ENCODE results near the gene C12orf42. TPM values are rescaled to one million over a fixed set of nuclear protein-coding genes. Genes with fewer than 3 reads are reported as not detected.

C12orf42 gene
- total RNA-seq, 1 donor from 2014 or later, result not detected

DNA sequence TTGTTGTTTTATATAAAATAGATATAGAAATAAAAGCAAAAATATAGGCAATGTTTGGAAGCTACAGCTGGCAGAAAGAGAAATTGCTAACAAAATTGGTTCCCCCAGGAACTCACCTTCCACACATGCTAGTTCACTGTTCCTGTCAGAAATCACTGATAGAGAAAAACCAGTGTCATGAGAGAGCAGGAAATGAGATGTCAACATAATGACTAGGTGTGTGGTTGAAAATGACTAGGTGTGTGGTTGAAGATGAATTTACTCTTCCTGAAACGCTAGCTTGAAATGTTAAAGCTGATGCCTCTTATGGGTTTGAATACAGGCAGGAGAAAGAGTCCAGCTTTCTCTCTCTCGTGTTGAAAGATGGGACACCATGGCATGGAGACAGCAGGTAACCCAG lies 216.3 kb downstream of the C12orf42 start:
- DNase-seq (ENCODE audit: extremely low spot score, unreplicated experiment), result no peak
- TF ChIP-seq CTCF (IDR thresholded peaks at IDR 0.05), result no peak
- no peak overlapping the region for H3K27ac Mint-ChIP-seq (ENCODE audit: unreplicated experiment)
- H3K27me3 Mint-ChIP-seq (ENCODE audit: unreplicated experiment), result no peaks in the 10 kb centered on the region
- H3K4me3 Mint-ChIP-seq (ENCODE audit: unreplicated experiment), result no peak overlapping the region
- no peaks in the 10 kb centered on the region for H3K9me3 Mint-ChIP-seq (ENCODE audit: unreplicated experiment)
- no peaks in the 10 kb centered on the region for H3K4me1 Mint-ChIP-seq (ENCODE audit: unreplicated experiment)
- H3K36me3 Mint-ChIP-seq (ENCODE audit: unreplicated experiment), result no peaks in the 10 kb centered on the region

- no peak for DNase-seq (ENCODE audit: extremely low spot score, unreplicated experiment)
- Mint-ChIP-seq H3K4me1 (ENCODE audit: unreplicated experiment) (no peaks in the 10 kb centered on the region), H3K9me3 (ENCODE audit: unreplicated experiment) (no peaks in the 10 kb centered on the region), H3K36me3 (ENCODE audit: unreplicated experiment) (no peaks in the 10 kb centered on the region), H3K27ac (ENCODE audit: unreplicated experiment) (no peak overlapping the region), H3K27me3 (ENCODE audit: unreplicated experiment) (no peaks in the 10 kb centered on the region), H3K4me3 (ENCODE audit: unreplicated experiment) (no peak overlapping the region)
- TF ChIP-seq CTCF (IDR thresholded peaks at IDR 0.05), result no peak
Measured at GRCh38 chr12:103278329-103278728, 217.4 kb downstream of the C12orf42 start.

DNA sequence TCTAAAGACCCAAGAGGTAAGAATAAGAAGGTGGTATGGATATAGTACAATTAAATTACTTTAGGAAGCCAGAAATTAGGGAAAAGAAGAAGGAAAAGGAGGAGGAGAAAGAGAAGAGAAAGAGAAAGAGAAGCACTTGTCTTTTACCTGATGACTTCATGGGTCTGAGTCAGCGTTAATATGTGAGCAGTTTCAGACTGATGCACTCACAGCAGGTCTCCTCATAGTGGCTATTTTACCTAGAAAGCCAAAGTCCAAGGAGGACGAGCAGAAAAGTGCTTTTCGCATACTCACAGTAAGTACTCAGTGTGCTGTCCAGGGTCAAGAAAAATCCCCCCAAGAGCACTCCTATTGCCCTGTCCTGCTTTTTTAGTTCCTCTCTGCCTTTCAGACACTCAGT lies 222.1 kb downstream of the C12orf42 start:
- H3K27me3 Mint-ChIP-seq (ENCODE audit: unreplicated experiment), result no peaks in the 10 kb centered on the region
- H3K4me1 Mint-ChIP-seq (ENCODE audit: unreplicated experiment), result no peaks in the 10 kb centered on the region
- H3K9me3 Mint-ChIP-seq (ENCODE audit: unreplicated experiment), result no peaks in the 10 kb centered on the region
- H3K27ac Mint-ChIP-seq (ENCODE audit: unreplicated experiment), result no peak overlapping the region
- no peak for TF ChIP-seq CTCF (IDR thresholded peaks at IDR 0.05)
- H3K4me3 Mint-ChIP-seq (ENCODE audit: unreplicated experiment), result no peak overlapping the region
- no peak for DNase-seq (ENCODE audit: extremely low spot score, unreplicated experiment)
- no peaks in the 10 kb centered on the region for H3K36me3 Mint-ChIP-seq (ENCODE audit: unreplicated experiment)

GRCh38 chr12:103272949-103273348 lies 222.8 kb downstream of the C12orf42 start:
- H3K4me1 Mint-ChIP-seq (ENCODE audit: unreplicated experiment), result no peaks in the 10 kb centered on the region
- no peaks in the 10 kb centered on the region for H3K27me3 Mint-ChIP-seq (ENCODE audit: unreplicated experiment)
- H3K36me3 Mint-ChIP-seq (ENCODE audit: unreplicated experiment), result no peaks in the 10 kb centered on the region
- DNase-seq (ENCODE audit: extremely low spot score, unreplicated experiment), result no peak
- no peak overlapping the region for H3K4me3 Mint-ChIP-seq (ENCODE audit: unreplicated experiment)
- no peak for TF ChIP-seq CTCF (IDR thresholded peaks at IDR 0.05)
- no peak overlapping the region for H3K27ac Mint-ChIP-seq (ENCODE audit: unreplicated experiment)
- no peaks in the 10 kb centered on the region for H3K9me3 Mint-ChIP-seq (ENCODE audit: unreplicated experiment)

DNA sequence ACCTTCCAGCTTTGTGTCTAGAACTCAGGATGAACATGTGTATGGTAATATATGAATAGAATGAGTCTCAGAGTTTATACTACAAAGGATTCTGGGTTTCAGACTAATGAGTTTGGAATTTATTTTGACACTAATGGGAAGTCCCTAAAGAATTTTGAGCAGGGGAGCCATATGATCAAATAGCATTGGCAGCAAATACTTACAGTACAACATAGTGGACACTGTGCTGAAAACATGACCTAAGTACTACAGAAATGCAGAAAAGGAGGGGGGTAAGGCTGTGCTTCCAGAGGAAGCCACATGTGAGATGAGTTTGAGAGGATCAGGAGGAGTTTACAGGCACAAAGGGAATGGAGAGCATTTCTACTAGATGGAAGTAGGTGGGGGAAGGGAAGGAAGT lies 225.8 kb downstream of the C12orf42 start:
- TF ChIP-seq CTCF (IDR thresholded peaks at IDR 0.05), result no peak
- Mint-ChIP-seq H3K4me3 (ENCODE audit: unreplicated experiment) (no peak overlapping the region), H3K36me3 (ENCODE audit: unreplicated experiment) (no peaks in the 10 kb centered on the region), H3K4me1 (ENCODE audit: unreplicated experiment) (no peaks in the 10 kb centered on the region), H3K27ac (ENCODE audit: unreplicated experiment) (no peak overlapping the region), H3K9me3 (ENCODE audit: unreplicated experiment) (no peaks in the 10 kb centered on the region), H3K27me3 (ENCODE audit: unreplicated experiment) (no peaks in the 10 kb centered on the region)
- no peak for DNase-seq (ENCODE audit: extremely low spot score, unreplicated experiment)
